ENCODE measurements around the gene VSIG10.
A peak's percentile ranks its signal among the peaks of the same experiment; 100 is the strongest.
"Not testable (repeated sequence)": the region's sequence is repeated elsewhere in the genome, so short reads cannot be mapped to it uniquely, and the experiment has no call there.

Gene VSIG10

DNA sequence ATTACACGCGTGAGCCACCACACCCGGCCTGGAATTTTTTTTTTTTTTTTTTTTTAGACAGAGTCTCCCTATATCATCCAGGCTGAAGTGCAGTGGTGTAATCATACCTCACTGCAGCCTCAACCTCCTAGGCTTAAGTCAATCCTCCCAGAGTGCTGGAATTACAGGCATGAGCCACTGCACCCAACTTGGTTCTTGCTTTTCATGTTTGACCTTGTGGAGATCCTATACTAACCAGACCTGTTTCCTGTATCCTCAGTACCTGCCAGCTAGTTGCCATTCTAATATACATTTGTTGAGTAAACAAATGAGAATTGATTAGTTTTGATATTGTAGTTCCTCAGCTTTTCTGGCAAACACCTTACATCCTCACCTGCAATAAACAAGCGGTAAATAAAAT, 3.2 kb upstream of the VSIG10 start:
- DNase-seq, result no peak

DNA sequence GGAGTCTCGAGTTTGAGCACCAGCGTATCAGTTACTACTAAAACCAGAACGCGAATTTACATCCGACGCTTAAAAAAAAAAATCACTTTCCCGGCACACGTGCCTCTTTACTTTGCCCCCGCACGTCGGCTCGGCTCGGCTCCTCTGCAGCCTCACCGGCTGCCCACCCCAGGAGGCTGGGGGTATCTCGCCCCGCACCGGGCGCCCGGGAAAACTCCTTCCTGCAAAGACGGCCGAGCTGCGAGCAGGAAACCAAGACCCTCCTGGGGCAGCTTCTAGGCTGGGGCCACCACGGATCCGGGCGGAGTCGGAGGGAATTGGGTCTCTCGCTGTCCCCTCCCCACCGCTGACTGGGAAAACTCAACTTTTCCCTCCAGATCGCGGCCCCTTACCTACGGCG, 610 bp downstream of the VSIG10 start:
- peak; percentile 28 for DNase-seq

DNA sequence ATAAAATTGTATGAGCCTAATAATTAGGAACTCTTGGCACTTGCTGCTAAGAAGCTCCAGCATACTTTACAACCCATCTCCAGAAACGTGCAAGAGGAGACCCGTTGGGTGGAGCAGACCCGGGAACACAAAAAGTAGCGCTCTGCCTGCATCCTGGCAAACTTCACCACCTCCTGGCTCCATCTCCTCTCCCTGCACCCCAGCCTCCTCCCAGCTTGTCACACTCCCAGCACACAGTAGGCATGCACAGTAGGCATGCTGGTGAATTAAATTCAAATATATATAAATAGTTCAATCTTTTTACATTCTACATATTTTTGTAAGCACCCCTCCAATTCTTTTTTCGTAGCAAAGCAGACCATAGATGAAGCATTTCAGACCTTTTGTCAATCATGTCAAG, 1.2 kb downstream of the VSIG10 start:
- DNase-seq, result no peak

DNA sequence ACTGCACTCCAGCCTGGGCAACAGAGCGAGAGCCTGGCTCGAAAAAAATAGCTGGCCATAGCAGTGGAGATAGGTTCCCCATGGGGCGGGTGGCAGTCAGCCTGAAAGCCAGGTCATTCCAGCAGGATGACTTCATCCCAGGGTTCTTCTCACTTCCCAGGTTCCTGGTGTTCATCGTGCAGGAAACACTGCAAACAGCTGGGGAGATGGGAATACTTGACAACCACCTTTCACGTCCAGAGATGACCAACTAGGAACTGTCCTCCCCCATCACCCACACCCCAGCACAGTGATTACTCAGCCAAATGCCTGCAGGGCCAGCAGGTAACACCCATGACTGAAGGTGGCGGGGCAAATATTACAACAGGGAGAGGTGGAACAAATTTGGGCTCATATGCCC, 1.7 kb downstream of the VSIG10 start:
- peak; percentile 54 for DNase-seq

DNA sequence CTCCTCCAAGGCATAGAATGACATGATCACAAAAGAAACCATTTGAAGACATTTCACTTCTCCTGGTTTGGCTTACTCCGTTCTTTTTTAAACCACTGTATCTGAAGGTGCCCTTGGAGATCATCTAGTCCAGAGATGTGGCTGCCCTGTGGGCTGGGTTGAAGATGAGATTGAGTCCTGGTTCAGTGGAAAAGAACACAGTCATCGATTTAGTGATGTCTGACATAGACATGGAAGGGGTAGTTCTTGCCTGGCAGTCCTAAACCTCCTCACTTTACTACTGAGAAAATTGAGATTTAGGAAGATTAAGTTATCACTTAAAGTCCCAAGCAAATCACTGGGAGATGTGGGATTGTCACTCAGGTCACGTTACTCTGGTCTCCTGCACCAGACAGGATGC, 2.8 kb downstream of the VSIG10 start:
- DNase-seq, result no peak

DNA sequence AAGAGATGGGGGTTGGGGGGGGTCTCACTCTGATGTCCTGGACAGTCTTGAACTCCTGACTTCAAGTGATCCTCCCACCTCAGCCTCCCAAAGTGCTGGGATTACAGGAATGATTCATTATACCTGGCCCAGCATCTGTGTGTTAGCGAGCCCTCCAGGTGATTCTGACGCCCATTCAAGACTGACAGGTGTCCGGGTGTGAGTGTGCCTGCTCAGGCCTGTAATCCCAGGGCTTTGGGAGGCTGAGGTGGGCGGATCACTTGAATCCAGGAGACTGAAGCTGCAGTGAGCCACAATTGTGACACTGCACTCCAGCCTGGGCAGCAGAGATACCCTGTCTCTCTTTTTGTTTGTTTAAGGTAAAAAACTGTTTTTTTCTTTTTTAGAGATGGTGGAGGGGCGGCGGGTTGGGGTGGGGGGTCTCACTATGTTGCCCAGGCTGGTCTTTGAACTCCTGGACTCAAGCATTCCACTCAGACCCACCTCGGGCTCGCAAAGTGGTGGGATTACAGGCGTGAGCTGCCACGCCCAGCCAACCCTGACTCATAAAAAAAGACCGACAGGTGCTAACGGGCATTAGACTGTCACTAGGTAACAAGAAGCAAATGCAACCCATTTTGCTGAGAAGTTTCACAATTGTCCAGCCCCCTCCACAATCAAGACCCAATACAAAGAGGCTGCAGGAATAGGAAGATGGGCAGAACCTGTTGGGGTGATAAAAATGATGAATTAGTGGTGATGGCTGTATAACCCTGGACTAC, 4.7 kb downstream of the VSIG10 start:
- no peak for DNase-seq

DNA sequence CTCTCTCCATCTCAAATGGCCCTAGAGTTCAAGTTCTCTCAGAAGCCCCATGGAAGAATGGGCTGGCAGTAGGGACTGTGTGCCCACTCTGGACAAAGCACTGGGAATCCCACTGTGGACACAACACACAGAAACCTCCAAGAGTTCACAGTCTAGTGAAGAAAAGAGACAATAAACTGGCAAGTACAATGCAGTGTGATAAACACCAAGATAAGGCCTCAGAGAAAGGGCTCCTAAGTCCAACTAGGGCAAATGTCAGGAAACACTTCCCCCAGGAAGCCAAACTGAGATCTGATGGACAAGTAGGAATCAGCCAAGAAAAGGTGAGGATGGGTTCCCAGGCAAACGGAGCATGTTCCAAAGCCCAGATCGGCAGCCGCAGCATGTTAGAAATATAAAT, 5.4 kb downstream of the VSIG10 start:
- DNase-seq, result no peak

DNA sequence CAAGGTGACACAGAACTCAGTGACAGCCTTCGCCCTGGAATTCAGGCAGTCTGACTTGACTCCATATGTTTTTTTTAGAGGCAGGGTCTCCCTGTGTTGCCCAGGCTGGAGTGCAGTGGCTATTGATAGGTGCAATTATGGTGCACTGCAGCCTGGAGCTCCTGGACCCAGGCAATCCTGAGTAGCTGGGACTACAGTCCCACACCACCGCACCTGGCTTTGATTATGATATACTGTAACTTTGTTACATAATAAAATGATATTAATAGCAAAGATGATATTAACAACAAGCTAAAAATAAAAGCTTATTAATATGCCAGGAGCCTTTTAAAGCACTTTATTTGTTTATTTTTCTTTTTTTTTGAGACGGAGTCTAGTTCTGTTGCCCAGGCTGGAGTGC, 9.8 kb downstream of the VSIG10 start:
- no peak for DNase-seq

DNA sequence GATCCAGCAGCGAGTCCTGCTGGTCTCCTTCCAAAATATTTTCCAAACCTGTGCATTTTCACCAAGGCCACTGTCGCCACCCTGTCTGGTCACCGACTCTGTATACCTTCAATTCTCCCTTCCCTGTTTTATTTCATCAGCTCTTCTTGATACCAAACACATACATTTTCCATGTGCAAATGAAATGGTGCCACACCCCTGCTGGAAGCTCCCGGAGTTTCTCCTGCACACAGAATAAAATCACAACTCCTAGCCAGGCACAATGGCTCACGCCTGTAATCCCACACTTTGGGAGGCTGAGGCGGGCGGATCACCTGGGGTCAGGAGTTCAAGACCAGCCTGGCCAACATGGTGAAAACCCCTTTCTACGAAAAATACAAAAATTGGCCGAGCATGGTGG, 14.0 kb downstream of the VSIG10 start:
- no peak for DNase-seq

DNA sequence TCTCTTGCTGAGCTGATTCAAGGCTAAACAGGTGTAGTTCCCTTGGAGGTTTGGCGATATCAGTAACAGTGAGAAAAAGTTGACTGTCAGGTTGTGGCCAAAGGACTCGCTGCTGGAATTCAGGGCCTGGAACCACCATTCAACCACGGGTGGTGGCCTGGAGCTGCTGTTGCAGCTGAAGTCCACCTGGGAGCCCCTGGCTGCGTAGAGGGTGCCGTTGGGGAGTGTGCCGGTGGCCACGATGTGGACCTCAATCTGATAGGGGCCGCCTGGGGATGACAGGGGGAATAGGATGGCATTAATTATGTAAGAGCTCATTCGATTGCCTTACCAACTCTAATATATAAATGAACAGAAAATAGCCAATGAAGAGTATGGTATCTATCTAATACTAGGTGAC, 21.6 kb downstream of the VSIG10 start:
- DNase-seq, result no peak

DNA sequence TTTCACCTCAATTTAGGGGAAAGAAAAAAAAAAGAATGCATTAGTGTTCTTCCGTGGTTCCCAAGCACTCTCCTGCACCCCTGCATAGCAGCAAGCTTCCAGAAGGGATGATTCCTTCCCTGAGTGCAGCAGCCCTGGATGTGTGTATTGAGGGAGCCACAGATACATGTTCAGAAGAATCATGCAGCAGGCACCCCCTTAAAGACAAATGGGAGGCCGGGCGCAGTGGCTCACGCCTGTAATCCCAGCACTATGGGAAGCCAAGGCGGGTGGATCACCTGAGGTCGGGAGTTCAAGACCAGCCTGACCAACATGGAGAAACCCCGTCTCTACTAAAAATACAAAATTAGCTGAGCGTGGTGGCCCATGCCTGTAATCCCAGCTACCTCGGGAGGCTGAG, 22.3 kb downstream of the VSIG10 start:
- not testable (repeated sequence) for DNase-seq

DNA sequence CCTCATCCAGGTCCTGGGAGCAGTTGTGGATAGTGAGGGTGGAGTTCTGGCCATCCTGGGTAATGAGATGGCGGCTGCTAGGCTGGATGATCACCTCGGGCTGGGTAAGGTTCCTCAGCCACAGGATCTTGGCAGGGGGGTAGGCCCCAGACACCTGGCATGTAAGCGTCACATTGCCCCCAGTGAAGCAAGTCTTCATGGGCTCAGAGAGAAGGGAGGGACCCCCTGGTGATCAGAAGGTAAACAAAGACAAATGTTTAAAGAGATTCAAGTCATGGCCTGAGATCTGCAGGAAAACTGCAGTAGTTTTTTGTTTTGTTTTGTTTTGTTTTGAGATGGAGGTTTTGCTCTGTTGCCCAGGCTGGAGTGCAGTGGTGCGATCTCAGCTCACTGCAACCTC, 30.0 kb downstream of the VSIG10 start:
- no peak for DNase-seq

DNA sequence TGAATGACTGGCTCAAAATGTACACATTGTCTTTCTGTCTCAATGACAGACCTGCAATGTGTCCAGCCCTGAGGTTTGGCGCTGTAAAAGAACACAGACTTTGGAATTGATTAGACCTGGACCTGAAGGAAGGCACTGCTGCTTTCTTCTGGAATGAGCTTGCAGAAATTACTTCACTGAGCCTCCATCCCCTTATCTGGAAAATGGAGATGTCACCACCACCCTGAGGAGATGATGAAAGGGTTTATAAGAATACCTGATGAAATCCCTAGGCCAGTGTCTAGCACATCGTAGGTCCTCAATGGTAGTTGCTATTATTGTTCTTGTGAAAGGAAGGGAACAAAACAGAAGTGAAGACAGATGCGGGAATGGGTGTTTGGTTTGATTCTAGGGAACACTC, 33.2 kb downstream of the VSIG10 start:
- DNase-seq, result no peak

DNA sequence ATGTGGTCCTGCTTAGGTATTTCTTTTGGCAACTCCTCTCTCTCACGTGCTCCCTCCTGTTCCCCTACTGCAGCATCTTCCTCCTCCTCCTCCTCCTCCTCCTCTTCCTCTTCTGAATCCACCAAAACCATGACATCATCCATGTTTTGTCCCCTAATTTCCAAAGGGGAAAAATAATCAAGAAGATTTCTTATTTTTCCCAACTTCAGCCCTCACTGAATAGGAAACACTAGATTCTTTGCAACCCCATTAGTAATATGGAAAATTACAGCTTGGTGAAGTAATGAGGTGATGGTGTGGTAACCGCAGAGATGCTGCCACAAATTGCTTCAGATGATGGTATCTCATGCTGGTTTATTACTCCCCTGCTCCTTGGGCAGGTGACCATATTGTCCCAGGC, 35.4 kb downstream of the VSIG10 start:
- no peak for DNase-seq

DNA sequence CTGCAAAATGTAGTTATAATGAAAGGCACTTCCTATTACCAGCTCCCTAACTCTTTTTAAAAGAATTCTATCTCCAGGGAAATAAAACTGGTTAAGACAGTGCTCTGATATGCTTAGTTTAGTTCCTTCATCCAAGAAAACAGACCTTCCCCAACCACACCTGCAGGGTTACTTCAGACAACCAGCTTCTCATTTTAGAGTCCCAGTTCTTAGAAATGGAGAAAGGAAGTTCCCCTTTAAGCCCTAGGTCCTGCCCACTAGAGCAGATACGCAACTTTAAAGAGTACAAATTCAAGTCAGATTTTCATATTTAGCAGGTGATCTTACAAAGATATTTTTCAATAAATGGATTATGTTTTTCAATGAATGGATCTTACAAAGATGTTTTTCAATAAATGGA, 38.4 kb downstream of the VSIG10 start:
- no peak for DNase-seq

DNA sequence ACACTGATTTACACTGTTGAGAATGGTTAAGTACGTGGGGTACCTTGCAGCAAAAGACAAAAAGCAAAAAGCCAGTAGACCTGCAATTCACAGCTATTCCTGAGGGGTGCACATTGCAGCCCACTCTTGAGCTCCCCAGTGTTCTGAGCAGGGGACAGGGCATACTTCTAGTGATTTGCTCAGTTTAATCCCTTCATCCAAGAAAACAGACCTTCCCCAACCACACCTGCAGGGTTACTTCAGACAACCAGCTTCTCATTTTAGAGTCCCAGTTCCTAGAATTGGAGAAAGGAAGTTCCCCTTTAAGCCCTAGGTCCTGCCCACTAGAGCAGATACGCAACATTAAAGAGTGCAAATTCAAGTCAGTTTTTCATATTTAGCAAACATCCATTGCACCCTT, 39.2 kb downstream of the VSIG10 start:
- DNase-seq, result no peak

DNA sequence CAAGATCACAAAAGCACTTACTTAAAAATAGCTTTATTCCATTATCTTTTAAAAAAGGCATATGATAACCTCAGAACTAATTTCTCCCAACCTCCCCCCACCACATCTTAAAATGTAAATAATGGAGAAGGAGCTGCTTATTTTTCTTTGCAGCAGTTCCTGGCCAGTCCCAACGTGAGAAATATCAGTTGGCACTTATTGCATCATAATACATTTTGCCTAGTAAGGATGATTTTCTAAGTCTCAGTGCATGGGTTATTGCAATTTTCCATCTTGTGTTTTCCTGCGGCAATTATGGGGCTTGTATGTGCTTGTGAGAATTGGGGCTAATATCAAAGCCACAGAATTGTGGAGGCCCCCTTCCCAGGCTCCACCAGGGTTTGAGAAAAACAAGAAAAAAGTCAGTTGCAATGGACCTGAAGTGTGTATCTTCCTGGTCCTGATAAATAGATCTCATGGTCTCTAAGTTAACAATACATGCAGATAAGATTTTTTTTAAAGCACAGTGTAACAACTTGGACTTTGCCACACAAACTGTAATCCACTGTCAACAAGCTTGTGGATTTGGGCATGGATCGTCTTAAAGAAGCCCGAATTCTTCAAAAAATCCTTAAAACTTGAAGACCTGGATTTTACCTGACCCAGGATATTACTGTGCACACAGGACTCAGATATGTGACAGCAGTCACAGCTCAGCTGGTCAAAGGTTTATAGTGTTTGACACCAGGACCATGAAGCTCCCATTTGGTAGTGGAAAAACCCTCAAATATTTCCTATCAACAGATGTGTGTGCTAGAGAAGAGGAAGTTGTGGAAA, 40.0 kb downstream of the VSIG10 start:
- DNase-seq, result no peak

DNA sequence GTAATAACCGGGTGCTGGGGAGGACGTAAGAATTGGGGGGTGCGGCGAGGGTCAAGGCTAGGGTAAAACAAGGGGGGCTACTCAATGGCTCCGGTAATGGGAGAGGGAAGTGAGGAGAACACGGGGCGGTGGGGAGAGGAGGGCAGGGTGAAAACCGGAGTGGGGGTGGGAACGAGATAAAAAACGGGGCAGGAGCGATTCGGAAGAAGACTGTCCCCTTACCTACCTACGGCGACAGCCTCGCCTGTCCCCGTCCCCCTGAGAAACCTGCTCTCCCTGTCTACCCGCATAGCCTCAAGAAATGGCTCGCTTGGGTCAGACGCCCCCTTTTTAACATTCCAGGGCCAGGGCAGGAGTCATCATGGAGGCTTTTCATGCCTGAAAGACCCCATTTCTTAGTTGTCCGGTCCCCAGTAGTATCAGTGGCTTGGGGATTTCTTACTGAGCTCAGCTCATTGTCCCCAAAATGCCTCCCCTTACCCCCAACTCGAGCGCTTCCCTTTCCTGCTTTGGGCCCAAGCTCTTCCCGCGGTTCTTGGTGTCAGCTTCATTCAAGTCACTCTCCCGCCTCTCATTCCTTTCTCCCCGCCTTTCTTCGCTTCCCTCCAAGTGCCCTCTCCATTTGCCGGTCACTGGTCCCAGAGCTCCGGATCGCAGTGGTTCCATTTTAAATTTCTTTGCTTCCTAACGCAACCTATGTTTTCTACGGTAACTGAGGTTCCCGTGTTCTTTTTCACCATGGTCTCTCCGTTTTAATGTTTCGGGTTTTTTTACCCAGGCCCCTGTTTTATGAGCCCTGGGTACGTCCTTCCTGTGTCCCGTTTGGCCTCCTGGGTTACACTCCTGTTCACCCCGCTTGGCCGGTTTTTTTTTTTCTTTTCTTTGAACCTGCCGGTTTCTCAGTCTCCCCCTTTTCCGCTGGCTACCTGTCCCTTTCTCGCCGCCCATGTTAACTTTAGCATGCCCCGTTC, 41.7 kb downstream of the VSIG10 start:
- peak; percentile 73 for DNase-seq

DNA sequence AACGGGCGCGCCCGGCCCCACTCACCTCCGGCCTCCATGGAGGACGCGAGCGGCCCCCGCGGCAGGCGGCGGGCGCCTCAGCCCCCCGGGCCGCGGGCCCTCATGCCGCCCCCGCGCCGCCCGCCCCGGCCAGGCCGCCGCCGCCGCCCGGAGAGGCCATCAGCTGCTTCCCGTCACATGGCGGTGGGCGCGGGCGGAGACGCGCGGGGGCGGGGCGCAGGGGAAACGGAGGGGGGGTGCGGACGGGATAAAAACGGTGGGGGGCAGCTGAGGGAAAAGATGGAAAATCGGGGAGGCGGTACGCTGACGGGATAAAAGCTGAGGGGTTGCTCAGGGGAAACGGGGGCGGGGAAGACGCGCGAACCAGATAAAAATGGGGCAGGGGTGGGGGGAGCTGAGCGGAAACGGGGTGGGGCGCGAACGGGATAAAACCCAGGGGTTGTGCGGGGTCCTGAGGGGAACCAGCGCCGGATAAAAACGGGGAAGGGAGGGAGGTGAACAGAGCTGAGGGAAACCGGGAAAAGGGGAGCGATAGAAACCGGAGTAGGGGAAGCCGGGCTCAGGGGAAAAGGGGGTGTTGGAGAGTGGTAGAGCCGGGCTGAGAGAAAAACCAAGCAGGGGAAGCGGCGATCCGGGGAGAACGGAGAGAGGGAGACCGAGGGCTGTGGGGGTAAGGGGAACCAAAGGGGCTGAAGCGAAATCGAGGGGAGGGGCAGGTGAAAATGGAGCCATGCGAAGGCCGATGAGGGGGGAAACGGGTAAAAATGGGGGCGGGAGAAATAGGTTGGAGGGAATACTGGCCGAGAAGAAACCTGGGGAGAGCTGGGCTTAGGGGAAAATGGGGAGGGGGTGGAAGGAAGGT, 42.6 kb downstream of the VSIG10 start, which contains the start of gene WSB2:
Gene WSB2, minus strand, starts transcription at position 169 of the 862 bp plus-strand sequence. Its CDS starts 131 bp downstream, at position 38.
- DNase-seq, result peak; percentile 69

DNA sequence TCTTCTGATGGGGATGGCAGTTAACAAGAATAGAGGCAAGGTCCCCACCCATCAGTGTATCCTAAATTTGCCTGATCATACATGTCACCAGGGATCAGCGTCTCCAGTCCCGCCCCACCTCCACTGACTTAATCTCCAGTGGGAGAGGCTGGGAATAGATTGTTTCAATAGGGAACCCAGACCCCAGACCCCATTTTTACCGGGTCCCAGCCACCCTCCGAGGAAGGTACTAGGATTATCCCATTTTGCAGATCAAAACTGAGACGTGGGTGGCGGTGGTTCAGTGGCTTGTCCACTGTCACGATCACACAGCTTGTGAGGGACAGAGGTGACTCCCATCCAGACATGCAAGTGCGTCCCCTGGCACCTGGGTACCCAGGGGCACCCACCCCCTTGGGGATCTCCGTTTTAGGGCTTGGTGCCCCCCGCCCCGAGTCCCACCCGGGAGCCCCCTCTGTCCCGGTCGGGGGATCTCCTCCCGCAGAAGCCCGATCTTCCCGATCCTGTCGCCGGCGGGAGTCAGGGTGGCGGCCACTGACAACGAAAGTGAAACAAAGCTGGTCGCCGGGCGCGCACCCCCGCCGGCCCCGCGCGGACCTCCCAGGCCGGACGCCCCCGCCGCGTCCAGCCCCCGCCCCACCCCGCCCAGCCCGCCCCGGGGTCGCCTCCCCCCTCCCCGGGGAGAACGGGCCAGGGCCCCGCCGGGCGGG, 43.4 kb downstream of the VSIG10 start:
- DNase-seq, result peak; percentile 45
